Astrocyte (in vitro differentiated cells and primary cell): ENCODE data around the gene ITFG1. TPM values are rescaled to one million over a fixed set of nuclear protein-coding genes. Genes with fewer than 3 reads are reported as not detected.
"Not testable (repeated sequence)": the region's sequence is repeated elsewhere in the genome, so short reads cannot be mapped to it uniquely, and the experiment has no call there.

Experiments used
- DNase-seq: peaks from one replicate; pipeline ENCODE4 v3.0.0-alpha.2; 2010; ENCODE audit warnings: low read depth
- FAIRE-seq: peaks from 2 replicates; lab custom pipeline; 2011; peaks lifted over from hg19 to GRCh38; lab: Jason Lieb, UNC
- H2AFZ ChIP-seq: 2 replicates; pipeline ENCODE4 v1.6.0; 2012; ENCODE audit warnings: low read depth, low read length, inconsistent platforms
- H3K27ac ChIP-seq: 2 replicates; pipeline ENCODE4 v1.5.1; 2011; ENCODE audit warnings: low read depth, low read length, inconsistent platforms
- H3K27me3 ChIP-seq: 2 replicates; pipeline ENCODE4 v1.6.0; 2011; ENCODE audit warnings: low read length, inconsistent platforms; ENCODE audit not compliant: insufficient read depth
- H3K36me3 ChIP-seq: 2 replicates; pipeline ENCODE4 v1.5.1; 2011; ENCODE audit warnings: low read length, inconsistent platforms; ENCODE audit not compliant: insufficient read depth
- H3K4me1 ChIP-seq: 2 replicates; pipeline ENCODE4 v1.5.1; 2011; ENCODE audit warnings: low read length, inconsistent platforms; ENCODE audit not compliant: insufficient read depth
- H3K4me2 ChIP-seq: 2 replicates; pipeline ENCODE4 v1.6.0; 2012; ENCODE audit warnings: low read length, inconsistent platforms
- H3K4me3 ChIP-seq: 2 replicates; pipeline ENCODE4 v1.5.1; 2011; ENCODE audit warnings: low read depth, mild to moderate bottlenecking, low read length, inconsistent platforms; ENCODE audit not compliant: insufficient read depth
- H3K79me2 ChIP-seq: 2 replicates; pipeline ENCODE4 v1.6.0; 2012; ENCODE audit warnings: mild to moderate bottlenecking, low read length, inconsistent platforms; ENCODE audit not compliant: insufficient read depth
- H3K9ac ChIP-seq: 2 replicates; pipeline ENCODE4 v1.6.0; 2012; ENCODE audit warnings: mild to moderate bottlenecking, low read length, inconsistent platforms
- H3K9me3 ChIP-seq: 2 replicates; pipeline ENCODE4 v1.5.1; 2012; ENCODE audit warnings: low read depth, mild to moderate bottlenecking, low read length, inconsistent platforms; ENCODE audit not compliant: insufficient read depth
- H4K20me1 ChIP-seq: 2 replicates; pipeline ENCODE4 v1.6.0; 2012; ENCODE audit warnings: low read length, inconsistent platforms; ENCODE audit not compliant: insufficient read depth
- H3K27ac Mint-ChIP-seq: one replicate; pipeline ENCODE4 v1.8.0; 2021; ENCODE audit warnings: mild to moderate bottlenecking, mixed read lengths; ENCODE audit not compliant: unreplicated experiment
- H3K27me3 Mint-ChIP-seq: one replicate; pipeline ENCODE4 v1.8.0; 2021; ENCODE audit warnings: low read depth, mixed read lengths; ENCODE audit not compliant: unreplicated experiment
- H3K36me3 Mint-ChIP-seq: one replicate; pipeline ENCODE4 v1.8.0; 2021; ENCODE audit warnings: low read depth, mixed read lengths; ENCODE audit not compliant: unreplicated experiment
- H3K4me1 Mint-ChIP-seq: one replicate; pipeline ENCODE4 v1.8.0; 2021; ENCODE audit warnings: low read depth, mixed read lengths; ENCODE audit not compliant: unreplicated experiment
- H3K4me3 Mint-ChIP-seq: one replicate; pipeline ENCODE4 v1.8.0; 2021; ENCODE audit warnings: mild to moderate bottlenecking, moderate library complexity, mixed read lengths; ENCODE audit not compliant: unreplicated experiment
- H3K9me3 Mint-ChIP-seq: one replicate; pipeline ENCODE4 v1.8.0; 2021; ENCODE audit warnings: mild to moderate bottlenecking, mixed read lengths; ENCODE audit not compliant: unreplicated experiment
- CTCF ChIP-seq: IDR thresholded peaks from 2 replicates; pipeline ENCODE4 v1.5.1; 2011; ENCODE audit warnings: low read depth, mild to moderate bottlenecking, inconsistent platforms, low read length, moderate library complexity; ENCODE audit not compliant: insufficient read depth
- EZH2 ChIP-seq: IDR thresholded peaks from 2 replicates; pipeline ENCODE4 v1.6.1; 2012; ENCODE audit warnings: mild to moderate bottlenecking, low read length, inconsistent platforms; ENCODE audit not compliant: insufficient read depth
- total RNA-seq: library from RNA; stranded (reverse); gene quantifications from 2 replicates; pipeline ENCODE4 v1.2.1, GENCODE V29; 2021

Gene ITFG1
- total RNA-seq, 1 donor from 2014 or later, result 52.7 TPM

- Mint-ChIP-seq H3K27ac (peak overlapping the region; percentile 53), H3K36me3 (no peaks in the 10 kb centered on the region), H3K27me3 (no peaks in the 10 kb centered on the region), H3K9me3 (no peaks in the 10 kb centered on the region), H3K4me1 (peaks cover 4% of the 10 kb centered on the region), H3K4me3 (no peak overlapping the region)
- Histone ChIP-seq H4K20me1 (peaks cover 13% of the 10 kb centered on the region), H3K27ac (no peak overlapping the region), H3K4me3 (no peak overlapping the region), H3K9me3 (no peaks in the 10 kb centered on the region), H3K79me2 (peaks cover 20% of the 10 kb centered on the region), H3K9ac (no peak overlapping the region), H3K36me3 (no peaks in the 10 kb centered on the region), H2AFZ (no peak overlapping the region), H3K4me1 (no peaks in the 10 kb centered on the region), H3K27me3 (no peaks in the 10 kb centered on the region), H3K4me2 (no peak overlapping the region)
- DNase-seq, result no peak
- no peak for FAIRE-seq
- TF ChIP-seq EZH2 (no peak), CTCF (no peak)
These were observed 14.9 kb upstream of the ITFG1 start for GRCh38 chr16:47475786-47476185.

GRCh38 chr16:47473792-47474191 lies 12.9 kb upstream of the ITFG1 start:
- no peak overlapping the region for H2AFZ ChIP-seq
- DNase-seq, result no peak
- no peak overlapping the region for H3K9ac ChIP-seq
- no peaks in the 10 kb centered on the region for H3K27me3 ChIP-seq
- H3K4me3 Mint-ChIP-seq, result no peak overlapping the region
- no peak overlapping the region for H3K4me2 ChIP-seq
- FAIRE-seq, result no peak
- TF ChIP-seq CTCF, result no peak
- no peak for TF ChIP-seq EZH2
- no peaks in the 10 kb centered on the region for H3K9me3 ChIP-seq
- H3K4me3 ChIP-seq, result no peak overlapping the region
- no peaks in the 10 kb centered on the region for H3K36me3 ChIP-seq
- peaks cover 4% of the 10 kb centered on the region for H3K4me1 Mint-ChIP-seq
- no peaks in the 10 kb centered on the region for H3K4me1 ChIP-seq
- H3K79me2 ChIP-seq, result peaks cover 22% of the 10 kb centered on the region
- no peaks in the 10 kb centered on the region for H3K27me3 Mint-ChIP-seq
- no peak overlapping the region for H3K27ac ChIP-seq
- no peaks in the 10 kb centered on the region for H3K9me3 Mint-ChIP-seq
- no peak overlapping the region for H3K27ac Mint-ChIP-seq
- no peaks in the 10 kb centered on the region for H3K36me3 Mint-ChIP-seq
- peaks cover 12% of the 10 kb centered on the region for H4K20me1 ChIP-seq

GRCh38 chr16:47473004-47473403 lies 12.1 kb upstream of the ITFG1 start:
- H3K27me3 ChIP-seq, H3K9me3 Mint-ChIP-seq, H3K27me3 Mint-ChIP-seq, H3K27ac ChIP-seq, H3K4me1 Mint-ChIP-seq, H3K4me1 ChIP-seq, H3K9me3 ChIP-seq, H3K27ac Mint-ChIP-seq, H3K4me3 Mint-ChIP-seq, H3K9ac ChIP-seq, H2AFZ ChIP-seq, H3K36me3 ChIP-seq, H3K4me3 ChIP-seq, DNase-seq, H3K36me3 Mint-ChIP-seq, FAIRE-seq, H3K4me2 ChIP-seq: not testable (repeated sequence)
- peaks cover 12% of the 10 kb centered on the region for H4K20me1 ChIP-seq
- peaks cover 22% of the 10 kb centered on the region for H3K79me2 ChIP-seq
